Suppressor macrophage treated with lipopolysaccharide for 4 hours (primary cell): ENCODE results near the gene PLEKHB2.

Source experiments
- DNase-seq: peaks from one replicate; pipeline ENCODE4 v3.0.0-alpha.2; 2020

PLEKHB2 gene

GRCh38 chr2:131094463-131095281, 10.5 kb upstream of the PLEKHB2 start:
- DNase-seq: no peak

DNA sequence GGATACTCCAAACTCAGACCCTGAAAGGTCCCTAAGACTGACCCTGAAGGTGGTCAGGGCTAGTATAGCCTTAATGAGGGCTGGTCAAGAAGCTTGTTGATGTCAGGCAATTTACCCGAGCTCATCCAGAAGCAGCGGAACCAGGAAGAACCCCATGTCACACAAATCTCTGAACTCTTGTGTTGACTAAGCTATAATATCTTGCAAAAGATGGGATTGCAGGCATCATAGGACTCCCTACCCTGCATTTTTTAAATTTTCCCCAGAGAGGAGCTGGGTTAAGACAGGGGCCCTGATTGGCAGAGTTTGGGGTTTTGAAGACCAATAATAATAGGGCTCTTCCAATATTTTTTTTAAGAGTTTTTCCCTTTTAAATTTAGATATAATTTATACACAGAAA, 2.0 kb upstream of the PLEKHB2 start:
- peak; percentile 30 for DNase-seq

DNA sequence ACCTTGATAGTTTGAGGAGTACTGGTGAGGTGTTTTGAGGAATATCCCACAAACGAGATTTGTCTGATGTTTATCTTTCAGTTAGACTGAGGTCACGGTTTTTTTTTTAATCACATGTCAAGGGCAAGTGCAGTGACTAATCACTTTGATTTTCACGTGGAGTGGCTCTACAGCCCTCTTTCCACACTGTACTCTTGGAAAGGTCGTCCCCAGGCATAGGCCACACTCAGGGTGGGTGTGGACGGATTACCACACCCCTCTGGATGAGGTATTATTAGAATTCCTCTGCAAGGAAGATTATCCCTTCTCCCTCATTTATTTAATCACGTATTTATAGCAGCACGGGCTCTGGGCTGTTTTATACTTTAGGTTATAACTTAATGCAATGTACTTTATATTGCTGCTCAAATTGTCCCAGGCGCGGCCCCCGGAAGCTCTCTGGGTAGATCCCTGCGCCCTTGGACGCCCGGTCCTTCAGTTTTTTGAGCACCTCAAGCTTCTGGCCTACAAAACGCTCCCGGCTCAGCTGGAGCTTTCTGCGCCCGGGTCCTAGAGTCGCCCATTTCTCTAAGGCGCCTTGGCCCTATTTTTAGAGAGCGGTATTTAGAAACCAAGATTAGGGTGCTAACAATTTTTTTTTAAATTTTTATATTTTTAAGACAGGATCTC, 515 bp upstream of the PLEKHB2 start:
- peak; percentile 92 for DNase-seq

DNA sequence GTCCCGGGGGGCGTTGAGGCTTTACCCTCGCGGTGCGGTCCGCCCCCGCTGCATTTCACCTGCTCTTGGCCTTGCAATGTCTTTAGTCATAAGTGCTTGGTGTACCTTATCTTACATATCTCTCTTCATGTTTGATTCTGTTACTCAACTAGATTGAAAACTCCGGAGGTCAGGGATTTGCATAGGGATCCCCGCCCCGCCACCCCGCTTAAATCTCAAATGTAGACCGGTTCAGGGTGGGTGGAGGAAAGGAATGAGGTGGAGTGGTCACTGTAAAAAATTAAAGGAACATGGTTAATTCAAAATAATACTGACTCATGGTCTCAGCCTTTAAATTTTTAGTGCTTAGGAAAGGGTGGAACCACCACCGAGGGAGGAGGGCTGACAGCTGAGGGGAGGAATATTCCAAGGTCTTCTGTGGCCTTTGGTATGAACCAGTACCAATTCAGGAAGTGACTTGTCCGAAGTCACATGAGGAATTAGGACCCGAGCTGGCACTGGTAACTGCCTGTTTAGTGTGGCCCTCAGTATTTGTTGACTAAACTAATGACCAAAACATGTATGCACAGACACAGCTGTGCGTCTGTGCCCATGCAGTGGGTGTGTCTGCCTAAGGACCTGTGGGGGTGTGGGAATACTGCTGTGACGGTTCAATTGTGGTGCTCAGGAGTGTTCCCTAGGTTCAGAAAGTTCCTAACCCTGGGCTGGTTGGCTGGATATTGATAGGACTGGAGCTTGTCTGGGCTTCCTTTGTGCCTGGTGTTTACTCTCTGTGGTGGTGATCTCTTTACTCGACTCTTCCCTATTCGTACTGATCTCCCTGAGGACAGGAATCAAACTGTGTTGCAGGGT, 1.0 kb downstream of the PLEKHB2 start:
- peak; percentile 84 for DNase-seq

GRCh38 chr2:131112529-131112928, 7.4 kb downstream of the PLEKHB2 start:
- DNase-seq: no peak

DNA sequence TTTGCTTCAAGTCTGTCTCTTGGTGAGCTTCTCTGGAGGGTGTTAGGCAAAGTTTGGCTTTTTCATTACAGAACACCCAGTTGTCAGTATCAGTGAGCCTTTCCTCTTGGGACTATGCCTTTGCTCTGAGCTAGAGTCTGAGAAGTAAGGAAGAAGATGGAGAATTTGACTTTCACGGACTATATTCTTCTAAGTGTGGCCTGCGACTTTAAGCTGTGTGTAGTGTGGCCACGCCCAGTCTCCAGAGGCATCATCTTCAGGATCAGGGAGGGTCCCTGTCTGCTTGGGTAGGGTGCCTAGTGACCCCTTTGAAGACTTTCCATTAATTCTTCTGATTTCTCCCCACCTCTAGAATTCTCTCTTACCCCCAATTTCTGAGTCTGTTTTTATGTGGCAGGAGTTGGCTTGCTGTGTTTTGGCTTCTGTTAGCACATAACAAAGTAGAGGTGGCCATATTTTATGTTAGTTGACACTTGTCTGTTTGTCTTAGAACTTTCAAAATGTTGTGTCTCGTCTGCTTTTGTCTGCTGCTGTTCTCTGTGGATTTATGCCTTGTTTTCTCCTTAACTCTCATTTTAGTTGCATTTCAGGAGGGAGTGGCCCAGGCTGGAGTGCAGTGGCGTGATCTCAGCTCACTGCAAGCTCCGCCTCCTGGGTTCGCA, 8.6 kb downstream of the PLEKHB2 start:
- no peak for DNase-seq

GRCh38 chr2:131114950-131115349, 9.8 kb downstream of the PLEKHB2 start:
- peak; percentile 65 for DNase-seq

DNA sequence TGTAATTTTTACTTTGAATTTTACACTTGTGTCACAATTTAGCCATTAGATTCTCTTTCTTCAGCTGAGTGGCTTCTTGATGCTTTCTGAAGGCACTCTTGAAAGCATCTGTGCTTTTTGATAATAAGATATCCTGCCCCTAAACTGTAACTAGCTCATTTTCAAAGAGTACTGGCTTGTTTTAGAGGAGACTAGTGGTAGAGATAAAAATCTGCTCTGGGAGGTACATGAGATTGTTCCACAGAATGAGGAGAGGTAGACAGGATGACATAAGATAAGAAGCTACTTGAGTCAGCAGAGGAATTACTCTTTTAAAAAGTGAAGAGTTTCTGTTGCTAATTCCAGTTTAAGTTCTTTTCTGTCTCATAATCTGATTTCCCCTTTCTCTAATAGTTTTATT, 10.6 kb downstream of the PLEKHB2 start:
- no peak for DNase-seq

GRCh38 chr2:131120815-131121317, 15.7 kb downstream of the PLEKHB2 start:
- no peak for DNase-seq

DNA sequence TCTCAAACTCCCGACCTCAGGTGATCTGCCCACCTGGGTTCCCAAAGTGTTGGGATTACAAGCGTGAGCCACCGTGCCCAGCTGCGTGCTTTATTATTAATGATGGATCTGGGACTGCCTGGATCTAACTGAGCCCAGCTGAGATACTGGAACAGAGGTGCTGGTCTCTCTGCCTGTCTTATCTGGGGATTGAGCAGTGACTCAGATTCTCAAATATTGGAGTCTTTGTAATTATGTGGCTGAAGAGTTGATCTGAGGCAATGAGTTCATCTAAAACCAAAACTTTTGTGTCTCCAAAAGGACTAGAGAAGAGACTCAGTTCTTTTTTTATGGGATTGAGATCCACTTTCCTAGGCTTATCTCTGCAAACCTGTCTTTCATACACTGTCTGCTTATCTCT, 16.3 kb downstream of the PLEKHB2 start:
- no peak for DNase-seq

GRCh38 chr2:131122496-131122895, 17.4 kb downstream of the PLEKHB2 start:
- no peak for DNase-seq

DNA sequence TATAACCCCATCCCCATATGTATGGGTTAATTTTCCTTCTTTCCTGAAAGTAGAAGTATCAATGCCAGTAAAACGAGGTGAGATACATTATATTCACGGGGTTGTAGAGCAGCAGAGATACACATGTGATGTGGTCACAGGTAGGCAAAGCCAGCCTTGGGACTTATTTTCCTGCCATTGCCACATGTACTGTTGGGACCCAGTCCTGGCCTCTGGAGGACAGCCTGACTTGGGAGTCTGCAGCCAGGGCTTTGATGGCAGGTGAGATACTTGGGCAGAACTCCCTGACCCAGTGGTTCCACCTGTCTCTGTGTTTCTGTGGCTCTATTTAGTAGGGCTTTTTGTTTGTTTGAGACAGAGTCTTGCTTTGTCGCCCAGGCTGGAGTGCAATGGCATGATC, 18.1 kb downstream of the PLEKHB2 start:
- no peak for DNase-seq

DNA sequence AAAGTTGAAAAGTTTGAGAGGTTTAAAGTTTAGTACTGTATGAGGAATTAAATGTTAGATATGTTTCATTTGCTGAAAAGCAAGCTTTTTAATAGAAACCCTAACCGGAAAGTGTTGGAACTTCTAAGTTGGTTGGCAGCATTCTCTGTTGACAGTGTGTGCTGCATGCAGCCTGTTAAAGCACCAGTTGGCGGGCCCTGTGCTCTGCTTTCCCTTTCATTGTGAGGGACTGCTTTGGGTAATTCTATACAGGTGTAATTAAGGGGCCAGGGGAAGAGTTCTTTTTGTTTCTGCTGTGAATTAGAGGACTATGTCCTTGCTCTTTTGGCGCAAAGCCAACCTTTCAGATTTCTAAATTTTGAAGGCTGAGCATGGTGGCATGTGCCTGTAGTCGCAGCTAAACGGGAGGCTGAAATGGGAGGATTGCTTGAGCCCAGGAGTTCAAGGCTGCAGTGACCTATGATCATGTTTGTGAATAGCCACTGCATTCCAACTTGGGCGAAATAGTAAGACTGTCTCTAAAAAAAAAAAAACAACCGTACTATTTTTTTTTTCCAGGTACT, 20.1 kb downstream of the PLEKHB2 start:
- no peak for DNase-seq

DNA sequence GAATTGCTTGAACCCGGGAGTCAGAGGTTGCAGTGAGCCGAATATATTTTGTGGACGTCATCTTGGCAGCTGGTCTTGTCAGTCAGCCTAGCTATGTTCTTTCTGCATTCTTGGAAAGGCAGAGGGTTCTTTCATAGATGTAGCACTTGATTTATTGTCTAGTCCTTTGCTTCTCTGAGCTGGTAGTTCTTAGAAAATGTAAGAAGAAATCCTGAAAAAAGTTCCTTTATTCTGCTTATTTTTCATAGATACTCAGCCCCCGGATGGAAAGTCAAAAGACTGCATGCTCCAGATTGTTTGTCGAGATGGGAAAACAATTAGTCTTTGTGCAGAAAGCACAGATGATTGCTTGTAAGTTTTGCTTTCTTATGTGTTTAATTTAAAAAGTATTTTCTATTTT, 21.3 kb downstream of the PLEKHB2 start:
- no peak for DNase-seq

GRCh38 chr2:131127076-131127475, 21.9 kb downstream of the PLEKHB2 start:
- no peak for DNase-seq

- DNase-seq: no peak
Measured at GRCh38 chr2:131127981-131128380, 22.8 kb downstream of the PLEKHB2 start.

DNA sequence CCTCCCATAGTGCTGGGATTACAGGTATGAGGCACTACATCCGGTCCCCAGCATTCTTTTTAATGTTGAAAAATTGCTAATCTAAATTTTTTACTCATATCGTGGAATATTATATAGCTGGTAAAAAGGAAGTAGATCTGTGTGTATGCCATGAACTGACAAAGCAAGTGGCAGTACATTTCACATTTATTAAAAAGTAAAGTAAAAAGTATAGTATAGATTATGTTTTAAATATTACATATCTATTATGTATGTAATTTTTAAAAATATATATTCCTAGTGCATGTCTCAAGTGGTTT, 25.1 kb downstream of the PLEKHB2 start:
- DNase-seq: no peak

DNA sequence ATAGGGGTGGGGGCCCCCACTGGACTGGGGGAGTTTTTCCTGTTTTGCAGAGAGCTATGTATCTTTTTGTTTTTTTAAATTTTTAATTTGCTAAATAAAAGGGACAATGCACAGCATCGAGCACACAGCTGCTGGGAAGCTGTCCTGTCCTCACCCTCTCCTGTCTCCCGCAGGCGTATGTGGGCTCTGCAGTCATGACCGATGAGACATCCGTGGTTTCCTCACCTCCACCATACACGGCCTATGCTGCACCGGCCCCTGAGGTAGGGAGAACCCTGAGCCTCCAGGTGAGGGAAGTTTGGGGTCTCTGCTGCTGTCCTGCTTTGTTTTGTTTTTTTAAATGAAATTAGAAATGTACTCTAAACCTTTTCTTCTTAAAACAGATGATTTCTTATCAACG, 27.6 kb downstream of the PLEKHB2 start:
- no peak for DNase-seq

GRCh38 chr2:131140581-131140980, 35.4 kb downstream of the PLEKHB2 start:
- no peak for DNase-seq

- no peak for DNase-seq
Measured at GRCh38 chr2:131142849-131143248, 37.7 kb downstream of the PLEKHB2 start.

DNA sequence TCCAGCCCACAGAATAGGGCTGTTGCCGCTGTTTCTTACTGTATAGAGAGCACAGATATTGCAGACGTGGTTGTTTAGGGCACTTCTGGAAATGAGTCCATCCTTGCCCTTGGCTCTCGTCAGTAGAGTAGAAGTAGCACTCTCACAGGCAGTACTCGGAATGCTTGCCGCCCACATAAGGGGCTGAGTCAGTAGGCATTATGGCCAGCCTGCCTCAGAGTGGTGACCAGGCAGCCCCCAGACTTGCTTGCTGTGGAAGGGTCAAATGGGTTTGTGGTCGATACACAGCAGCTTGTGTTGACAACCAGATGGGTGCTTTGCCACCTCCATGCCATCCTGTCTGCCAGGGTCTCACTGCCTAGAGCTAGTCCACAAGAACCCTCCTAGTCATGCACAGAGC, 38.7 kb downstream of the PLEKHB2 start:
- peak; percentile 13 for DNase-seq

DNA sequence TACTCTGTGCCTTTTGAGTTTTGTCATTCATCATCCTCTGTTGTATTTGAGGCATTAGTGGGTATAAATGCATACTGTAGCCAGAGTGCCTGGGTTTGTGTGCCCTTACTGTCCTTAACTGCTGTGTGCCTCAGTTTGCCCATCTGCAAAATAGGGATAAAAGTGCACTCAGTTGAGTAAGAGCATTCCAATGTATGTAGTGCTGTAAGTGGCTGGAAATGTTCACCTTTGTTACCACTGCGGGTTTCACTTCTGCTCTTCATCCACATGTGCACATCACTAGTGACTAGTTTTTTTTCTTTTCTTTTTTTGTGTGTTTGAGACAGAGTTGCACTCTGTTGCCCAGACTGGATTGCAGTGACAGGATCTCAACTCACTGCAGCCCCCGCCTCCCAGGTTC, 39.9 kb downstream of the PLEKHB2 start:
- no peak for DNase-seq

- peak; percentile 56 for DNase-seq
Measured at GRCh38 chr2:131146231-131146630, 41.1 kb downstream of the PLEKHB2 start.
